PC-9 (cell line): ENCODE measurements around the gene HOXA11.

Experiments
- EZH2 ChIP-seq: fragments of 200-600 bp; sonication (generic); IDR thresholded peaks from 2 replicates; pipeline ENCODE4 v1.8.0; 2017; ENCODE audit warnings: antibody characterized with exemption, low read depth
- TF ChIP-seq, protein P1 (sequence below): fragments of 200-600 bp; sonication (generic); conservative IDR thresholded peaks from 2 replicates; pipeline ENCODE4 v1.6.1; 2017; ENCODE audit warnings: mixed run types, antibody characterized with exemption, mild to moderate bottlenecking, moderate library complexity

DNA sequence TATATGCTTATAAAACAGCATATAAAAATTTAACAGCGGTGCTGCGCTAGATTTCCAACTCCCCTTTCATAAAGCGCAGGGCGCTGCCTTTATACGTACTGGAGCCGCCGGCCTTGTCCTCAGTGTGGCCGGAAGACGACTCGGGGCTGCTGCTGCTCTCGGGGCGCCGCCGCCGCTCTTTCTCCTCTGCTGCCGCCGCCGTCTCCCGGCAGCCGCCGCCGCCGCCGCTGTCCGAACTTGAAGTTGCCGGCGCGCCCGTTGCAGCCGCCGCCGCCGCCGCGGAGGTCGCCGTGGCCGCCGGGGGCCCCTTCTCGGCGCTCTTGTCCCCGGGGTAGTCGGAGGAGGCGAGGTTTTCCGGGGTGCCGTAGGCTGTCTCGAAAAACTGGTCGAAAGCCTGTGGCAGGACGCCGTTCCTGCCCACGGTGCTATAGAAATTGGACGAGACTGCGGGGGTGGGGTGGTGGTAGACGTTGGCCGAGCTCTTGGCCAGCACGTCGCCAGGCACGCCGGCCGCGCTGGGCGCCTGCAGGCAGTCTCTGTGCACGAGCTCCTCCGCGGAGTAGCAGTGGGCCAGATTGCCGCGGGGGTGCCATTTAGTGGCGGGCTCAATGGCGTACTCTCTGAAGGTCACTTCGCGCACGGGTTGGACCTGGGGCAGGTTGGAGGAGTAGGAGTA, 557 bp downstream of the HOXA11 start:
- TF ChIP-seq, protein P1, sequence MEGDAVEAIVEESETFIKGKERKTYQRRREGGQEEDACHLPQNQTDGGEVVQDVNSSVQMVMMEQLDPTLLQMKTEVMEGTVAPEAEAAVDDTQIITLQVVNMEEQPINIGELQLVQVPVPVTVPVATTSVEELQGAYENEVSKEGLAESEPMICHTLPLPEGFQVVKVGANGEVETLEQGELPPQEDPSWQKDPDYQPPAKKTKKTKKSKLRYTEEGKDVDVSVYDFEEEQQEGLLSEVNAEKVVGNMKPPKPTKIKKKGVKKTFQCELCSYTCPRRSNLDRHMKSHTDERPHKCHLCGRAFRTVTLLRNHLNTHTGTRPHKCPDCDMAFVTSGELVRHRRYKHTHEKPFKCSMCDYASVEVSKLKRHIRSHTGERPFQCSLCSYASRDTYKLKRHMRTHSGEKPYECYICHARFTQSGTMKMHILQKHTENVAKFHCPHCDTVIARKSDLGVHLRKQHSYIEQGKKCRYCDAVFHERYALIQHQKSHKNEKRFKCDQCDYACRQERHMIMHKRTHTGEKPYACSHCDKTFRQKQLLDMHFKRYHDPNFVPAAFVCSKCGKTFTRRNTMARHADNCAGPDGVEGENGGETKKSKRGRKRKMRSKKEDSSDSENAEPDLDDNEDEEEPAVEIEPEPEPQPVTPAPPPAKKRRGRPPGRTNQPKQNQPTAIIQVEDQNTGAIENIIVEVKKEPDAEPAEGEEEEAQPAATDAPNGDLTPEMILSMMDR = no peak
- no peak for TF ChIP-seq EZH2
